ENCODE measurements around the gene DAGLA. TPM values are rescaled to one million over a fixed set of nuclear protein-coding genes. Genes with fewer than 3 reads are reported as not detected.
A peak's percentile ranks its signal among the peaks of the same experiment; 100 is the strongest.

Gene DAGLA
- total RNA-seq, 4 donors from 2014 or later: 0.29 to 5.4 (median 1.9) TPM

DNA sequence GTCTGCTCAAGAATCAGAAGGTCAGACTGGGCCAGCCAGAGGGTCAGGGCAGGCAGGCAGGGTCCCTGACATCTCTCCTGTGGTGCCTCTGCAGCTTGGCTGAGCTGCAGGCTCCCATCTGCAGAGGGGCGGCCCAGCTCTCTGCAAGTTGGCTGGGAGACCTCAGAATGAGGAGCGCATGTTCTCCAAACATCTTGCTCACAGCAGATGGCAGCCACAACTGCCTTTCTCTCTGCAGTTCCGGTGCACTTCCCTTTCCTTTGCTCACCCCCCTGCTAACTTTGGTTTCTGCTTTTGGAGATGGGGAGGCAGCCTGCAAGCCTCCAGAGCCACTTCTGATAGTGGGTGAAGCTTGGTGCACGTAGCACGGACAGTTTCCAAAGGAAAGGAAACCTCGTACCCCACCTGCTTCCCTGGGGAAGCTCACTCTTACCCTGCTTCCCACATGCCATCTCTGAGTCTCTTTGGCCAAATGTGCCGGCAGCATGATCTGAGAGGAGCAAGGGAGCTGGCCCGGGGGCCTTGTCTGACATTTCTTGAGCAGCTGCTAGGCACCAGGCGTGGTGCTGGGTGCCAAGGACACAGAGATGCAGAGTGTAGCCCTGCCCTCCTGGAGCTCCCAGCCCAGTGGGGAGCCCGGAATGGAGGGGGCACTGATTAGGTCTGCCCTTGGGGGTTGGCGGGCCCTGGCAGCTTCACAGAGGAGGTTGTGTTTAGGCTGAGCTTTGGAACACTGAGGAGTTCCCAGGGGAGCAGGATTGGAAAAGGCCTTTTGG is 18.2 kb downstream of the DAGLA start:
- no peak overlapping the region for H3K27ac ChIP-seq
- intact Hi-C loops (cut with DNase I; ENCODE audit: low total_unique reads): no loop called here
- peaks cover 0 to 28% of the 10 kb centered on the region in 2 donors for H3K4me1 ChIP-seq
- H3K4me3 ChIP-seq: no peak overlapping the region
- H3K9me3 ChIP-seq: no peaks in the 10 kb centered on the region
- H3K36me3 ChIP-seq: no peaks in the 10 kb centered on the region
- DNase-seq: no peak
- no peaks in the 10 kb centered on the region for H3K27me3 ChIP-seq
- TF ChIP-seq CTCF (IDR thresholded peaks at IDR 0.05) (no peak), POLR2A (IDR thresholded peaks at IDR 0.05) (no peak)

GRCh38 chr11:61699737-61700160 is 19.6 kb downstream of the DAGLA start:
- H3K4me3 ChIP-seq: no peak overlapping the region
- H3K27ac ChIP-seq: no peak overlapping the region
- H3K9me3 ChIP-seq: no peaks in the 10 kb centered on the region
- H3K4me1 ChIP-seq: peaks cover 0 to 24% of the 10 kb centered on the region in 2 donors
- H3K27me3 ChIP-seq: no peaks in the 10 kb centered on the region
- TF ChIP-seq CTCF (IDR thresholded peaks at IDR 0.05) (no peak), POLR2A (IDR thresholded peaks at IDR 0.05) (no peak)
- no peaks in the 10 kb centered on the region for H3K36me3 ChIP-seq
- intact Hi-C loops (cut with DNase I; ENCODE audit: low total_unique reads): no loop called here
- DNase-seq: no peak

- TF ChIP-seq POLR2A (IDR thresholded peaks at IDR 0.05): no peak
- no peak for TF ChIP-seq CTCF (IDR thresholded peaks at IDR 0.05)
- peaks cover 0 to 20% of the 10 kb centered on the region in 2 donors for H3K4me1 ChIP-seq
- no peak overlapping the region for H3K27ac ChIP-seq
- intact Hi-C loops (cut with DNase I; ENCODE audit: low total_unique reads): no loop called here
- DNase-seq: peak in 1 of 2 donors; percentile 51
- no peak overlapping the region for H3K4me3 ChIP-seq
- no peaks in the 10 kb centered on the region for H3K36me3 ChIP-seq
- H3K27me3 ChIP-seq: no peaks in the 10 kb centered on the region
- no peaks in the 10 kb centered on the region for H3K9me3 ChIP-seq
Measured at GRCh38 chr11:61700212-61700611, 20.0 kb downstream of the DAGLA start.

- intact Hi-C loops (cut with DNase I; ENCODE audit: low total_unique reads): no loop called here
- no peaks in the 10 kb centered on the region for H3K27me3 ChIP-seq
- no peak overlapping the region for H3K4me3 ChIP-seq
- no peak for DNase-seq
- no peak overlapping the region for H3K27ac ChIP-seq
- H3K36me3 ChIP-seq: no peaks in the 10 kb centered on the region
- H3K4me1 ChIP-seq: peaks cover 0 to 15% of the 10 kb centered on the region in 2 donors
- TF ChIP-seq CTCF (IDR thresholded peaks at IDR 0.05): no peak
- TF ChIP-seq POLR2A (IDR thresholded peaks at IDR 0.05): no peak
- no peaks in the 10 kb centered on the region for H3K9me3 ChIP-seq
Measured at GRCh38 chr11:61700720-61701119, 20.5 kb downstream of the DAGLA start.

- no peaks in the 10 kb centered on the region for H3K9me3 ChIP-seq
- peaks cover 0 to 12% of the 10 kb centered on the region in 2 donors for H3K4me1 ChIP-seq
- TF ChIP-seq CTCF (IDR thresholded peaks at IDR 0.05) (no peak), POLR2A (IDR thresholded peaks at IDR 0.05) (no peak)
- no peak overlapping the region for H3K27ac ChIP-seq
- no peaks in the 10 kb centered on the region for H3K27me3 ChIP-seq
- no peak for DNase-seq
- intact Hi-C loops (cut with DNase I; ENCODE audit: low total_unique reads): no loop called here
- H3K36me3 ChIP-seq: no peaks in the 10 kb centered on the region
- no peak overlapping the region for H3K4me3 ChIP-seq
Measured at GRCh38 chr11:61701242-61701886, 21.2 kb downstream of the DAGLA start.

Data from uterus (tissue), 4 donors.